HL-60/S4 (cell line): ENCODE results near the gene STAC2.

Source experiments
- in situ Hi-C: fragments of 300-500 bp; cut with MboI; formaldehyde crosslinking; loops from 2 replicates; pipeline ENCODE4 v1.14.3; 2022; ENCODE audit warnings: low sequenced_read_pairs

The STAC2 gene

GRCh38 chr17:39191750-39192510, 33.8 kb downstream of the STAC2 start:
- in situ Hi-C loops: no loop called here

- in situ Hi-C loops: no loop called here
These were observed 38.5 kb downstream of the STAC2 start for GRCh38 chr17:39187152-39187830.

GRCh38 chr17:39186481-39187002, 39.2 kb downstream of the STAC2 start:
- in situ Hi-C loops: no loop called here

GRCh38 chr17:39183720-39184119, 42.0 kb downstream of the STAC2 start:
- in situ Hi-C loops: no loop called here

- in situ Hi-C loops: no loop called here
These were observed 42.7 kb downstream of the STAC2 start for GRCh38 chr17:39183045-39183444.

GRCh38 chr17:39181303-39181702, 44.4 kb downstream of the STAC2 start:
- in situ Hi-C loops: no loop called here

- in situ Hi-C loops: no loop called here
These were observed 47.2 kb downstream of the STAC2 start for GRCh38 chr17:39178536-39178935.

GRCh38 chr17:39177256-39177655, 48.5 kb downstream of the STAC2 start:
- in situ Hi-C loops: no loop called here

- in situ Hi-C loops: no loop called here
These were observed 50.1 kb downstream of the STAC2 start for GRCh38 chr17:39175695-39176093.

- in situ Hi-C loops: loop anchor here (25.0 kb wide), 1 partner anchor 313 kb away; the partner anchor contains the start of genes LASP1 and RPL23
These were observed 50.6 kb downstream of the STAC2 start for GRCh38 chr17:39174920-39175694.

- in situ Hi-C loops: loop anchor here (25.0 kb wide), 1 partner anchor 311 kb away; the partner anchor contains the start of genes LASP1 and RPL23
These were observed 52.0 kb downstream of the STAC2 start for GRCh38 chr17:39173526-39174274.

- in situ Hi-C loops: loop anchor here (25.0 kb wide), 1 partner anchor 311 kb away; the partner anchor contains the start of genes LASP1 and RPL23
These were observed 52.7 kb downstream of the STAC2 start for GRCh38 chr17:39173080-39173479.

- in situ Hi-C loops: loop anchor here (25.0 kb wide), 1 partner anchor 310 kb away; the partner anchor contains the start of genes LASP1 and RPL23
These were observed 53.8 kb downstream of the STAC2 start for GRCh38 chr17:39171933-39172332.

- in situ Hi-C loops: loop anchor here (25.0 kb wide), 1 partner anchor 308 kb away; the partner anchor contains the start of genes LASP1 and RPL23
These were observed 55.2 kb downstream of the STAC2 start for GRCh38 chr17:39170558-39170957.

- in situ Hi-C loops: loop anchor here (25.0 kb wide), 1 partner anchor 308 kb away; the partner anchor contains the start of genes LASP1 and RPL23
These were observed 55.6 kb downstream of the STAC2 start for GRCh38 chr17:39170109-39170508.

GRCh38 chr17:39169518-39169917, 56.2 kb downstream of the STAC2 start:
- in situ Hi-C loops: loop anchor here (10.0 to 25.0 kb wide), 2 partner anchors 185 to 307 kb away; partner anchors contain the start of genes LASP1 and RPL23

GRCh38 chr17:39169101-39169500, 56.6 kb downstream of the STAC2 start:
- in situ Hi-C loops: loop anchor here (10.0 to 25.0 kb wide), 2 partner anchors 184 to 307 kb away; partner anchors contain the start of genes LASP1 and RPL23

- in situ Hi-C loops: loop anchor here (10.0 to 25.0 kb wide), 2 partner anchors 184 to 306 kb away; partner anchors contain the start of genes LASP1 and RPL23
These were observed 57.2 kb downstream of the STAC2 start for GRCh38 chr17:39168503-39168902.

- in situ Hi-C loops: loop anchor here (10.0 to 25.0 kb wide), 2 partner anchors 183 to 305 kb away; partner anchors contain the start of genes LASP1 and RPL23
These were observed 58.3 kb downstream of the STAC2 start for GRCh38 chr17:39167476-39167875.
